Prostate gland (tissue), 2 donors: ENCODE measurements around the gene RFX7.

Source experiments
- POLR2A ChIP-seq: fragments of 450-650 bp; IDR thresholded peaks from one replicate; pipeline ENCODE4 v1.6.1; 2016; ENCODE audit warnings: antibody characterized with exemption, mild to moderate bottlenecking
- POLR2AphosphoS5 ChIP-seq: sonication (generic); formaldehyde crosslinking; IDR thresholded peaks from one replicate; pipeline ENCODE4 v1.6.1; 2017; ENCODE audit warnings: antibody characterized with exemption
- TF ChIP-seq, protein P1 (sequence below), 4 experiments: fragments of 200-600 bp in 2 of 4; fragments of 450-650 bp in 2 of 4; sonication (generic) in 2 of 4; IDR thresholded peaks; 1 replicate in 3 of 4; 2 replicates in 1 of 4; pipeline ENCODE4 v1.5.1; 2016 to 2019; ENCODE audit warnings: antibody characterized with exemption in 4 of 4, mild to moderate bottlenecking in 2 of 4, moderate library complexity in 2 of 4

DNA sequence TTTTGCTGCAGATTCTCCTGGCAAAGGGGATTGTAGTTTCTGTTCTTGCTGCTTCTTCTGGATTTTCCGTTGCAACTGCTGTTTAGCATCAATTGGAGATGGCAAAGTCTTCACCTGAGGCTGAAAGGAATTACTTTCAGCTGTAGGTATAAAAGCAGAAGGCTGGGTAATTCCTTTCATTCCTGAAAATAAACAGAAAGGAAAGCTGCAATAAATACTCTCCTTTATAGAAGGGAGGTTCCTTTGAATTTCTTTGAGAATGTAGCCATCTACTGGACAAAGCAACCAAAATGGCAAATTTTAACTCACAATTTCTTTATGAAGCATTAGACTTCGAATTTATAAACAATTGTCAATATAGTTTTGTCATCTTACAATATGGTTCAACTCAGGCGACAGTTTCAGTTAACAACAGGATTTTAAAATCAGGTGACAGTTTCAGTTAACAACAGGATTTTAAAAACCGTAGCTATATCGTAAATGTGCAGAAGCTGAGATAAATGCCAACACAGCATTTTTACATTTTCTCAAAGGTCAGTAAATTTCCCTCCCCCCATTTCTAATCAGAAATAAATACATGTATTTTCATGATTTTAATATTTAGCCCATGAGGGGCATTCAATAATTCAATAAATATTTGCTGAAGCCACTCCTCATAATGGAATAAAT, 145.3 kb downstream of the RFX7 start:
- TF ChIP-seq, protein P1, sequence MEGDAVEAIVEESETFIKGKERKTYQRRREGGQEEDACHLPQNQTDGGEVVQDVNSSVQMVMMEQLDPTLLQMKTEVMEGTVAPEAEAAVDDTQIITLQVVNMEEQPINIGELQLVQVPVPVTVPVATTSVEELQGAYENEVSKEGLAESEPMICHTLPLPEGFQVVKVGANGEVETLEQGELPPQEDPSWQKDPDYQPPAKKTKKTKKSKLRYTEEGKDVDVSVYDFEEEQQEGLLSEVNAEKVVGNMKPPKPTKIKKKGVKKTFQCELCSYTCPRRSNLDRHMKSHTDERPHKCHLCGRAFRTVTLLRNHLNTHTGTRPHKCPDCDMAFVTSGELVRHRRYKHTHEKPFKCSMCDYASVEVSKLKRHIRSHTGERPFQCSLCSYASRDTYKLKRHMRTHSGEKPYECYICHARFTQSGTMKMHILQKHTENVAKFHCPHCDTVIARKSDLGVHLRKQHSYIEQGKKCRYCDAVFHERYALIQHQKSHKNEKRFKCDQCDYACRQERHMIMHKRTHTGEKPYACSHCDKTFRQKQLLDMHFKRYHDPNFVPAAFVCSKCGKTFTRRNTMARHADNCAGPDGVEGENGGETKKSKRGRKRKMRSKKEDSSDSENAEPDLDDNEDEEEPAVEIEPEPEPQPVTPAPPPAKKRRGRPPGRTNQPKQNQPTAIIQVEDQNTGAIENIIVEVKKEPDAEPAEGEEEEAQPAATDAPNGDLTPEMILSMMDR (IDR thresholded peaks at IDR 0.05) = no peak
- no peak for TF ChIP-seq POLR2A
- no peak for TF ChIP-seq POLR2AphosphoS5
